HG02610 (cell line): ENCODE data around the gene TRPM3.

Source experiments
- ATAC-seq: cut with Tn5 transposase; IDR thresholded peaks from one replicate; pipeline ENCODE4 v1.9.1; 2021; ENCODE audit warnings: mild to moderate bottlenecking, moderate library complexity; ENCODE audit not compliant: unreplicated experiment

The TRPM3 gene

GRCh38 chr9:71105192-71105591, 16.2 kb downstream of the TRPM3 start:
- no peak for ATAC-seq

- no peak for ATAC-seq
Observed at GRCh38 chr9:71098801-71099200, 22.6 kb downstream of the TRPM3 start.

GRCh38 chr9:71097671-71098070, 23.8 kb downstream of the TRPM3 start:
- no peak for ATAC-seq

GRCh38 chr9:71096421-71097108, 24.9 kb downstream of the TRPM3 start:
- ATAC-seq: no peak

DNA sequence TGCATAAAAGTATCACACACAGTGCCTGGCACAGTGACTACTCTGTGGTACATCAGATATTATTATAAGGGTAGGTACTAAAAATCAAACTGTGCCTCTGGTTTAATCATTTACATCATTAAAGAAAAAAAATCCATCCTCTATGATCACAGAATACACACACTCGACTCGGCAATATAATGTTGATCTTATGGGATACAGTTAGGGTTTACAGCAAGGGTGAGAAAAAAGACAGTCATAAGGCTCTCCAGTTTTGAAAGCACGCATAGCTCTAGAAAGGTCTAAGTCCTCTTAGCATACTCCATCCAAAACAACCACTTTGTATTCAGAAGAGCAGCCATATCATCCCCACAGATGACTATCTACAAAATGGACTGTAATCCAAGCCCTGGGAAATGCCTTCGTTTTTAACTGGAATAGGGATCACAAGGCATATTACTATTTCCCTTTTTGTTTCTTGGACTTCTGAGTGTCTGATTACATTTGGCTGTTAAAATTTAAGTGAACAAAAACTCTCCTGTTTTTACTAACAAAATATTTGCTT, 26.6 kb downstream of the TRPM3 start:
- ATAC-seq: no peak

- ATAC-seq: no peak
Observed at GRCh38 chr9:71090896-71091295, 30.5 kb downstream of the TRPM3 start.

GRCh38 chr9:71079451-71079850, 42.0 kb downstream of the TRPM3 start:
- ATAC-seq: no peak

GRCh38 chr9:71076096-71076495, 45.3 kb downstream of the TRPM3 start:
- ATAC-seq: no peak

- no peak for ATAC-seq
Observed at GRCh38 chr9:71073494-71073893, 47.9 kb downstream of the TRPM3 start.

DNA sequence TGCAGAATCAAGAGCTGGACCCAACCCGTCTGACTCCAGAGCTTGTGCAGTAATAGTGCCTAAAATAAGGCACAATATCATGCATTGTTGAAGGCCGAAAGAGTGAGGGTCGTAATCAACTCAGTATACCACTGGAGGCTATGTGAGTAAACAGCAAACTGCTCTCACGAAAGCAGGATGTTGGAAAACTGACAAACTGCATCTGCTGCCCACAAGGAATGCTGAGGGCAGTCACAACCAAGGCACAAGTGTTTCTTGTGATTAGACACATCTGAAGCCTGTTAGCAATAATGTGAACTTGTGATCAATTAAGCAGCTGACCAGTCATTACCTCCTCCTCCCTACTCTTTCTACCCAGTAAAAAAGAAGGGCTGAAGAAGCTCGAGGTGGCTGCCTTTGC, 48.8 kb downstream of the TRPM3 start:
- ATAC-seq: no peak

DNA sequence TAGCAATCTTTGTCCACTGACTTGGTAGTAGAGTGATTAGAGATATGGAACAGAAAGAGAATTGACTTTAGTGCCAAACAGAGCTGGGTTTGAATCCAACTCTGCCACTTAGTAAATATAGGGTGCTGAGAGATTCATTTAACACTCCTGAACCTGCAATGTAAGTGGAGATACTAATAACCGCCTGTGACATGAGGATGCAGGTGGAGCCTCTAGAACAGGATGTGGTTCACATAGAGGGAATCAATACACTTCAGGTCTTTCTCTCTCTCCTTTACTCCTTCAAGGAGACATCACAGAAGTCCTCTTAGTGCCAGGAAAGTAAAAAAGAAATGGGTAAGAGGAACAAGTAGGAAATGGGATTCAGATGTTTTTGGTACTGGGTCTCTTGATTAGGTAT, 49.8 kb downstream of the TRPM3 start:
- ATAC-seq: no peak

DNA sequence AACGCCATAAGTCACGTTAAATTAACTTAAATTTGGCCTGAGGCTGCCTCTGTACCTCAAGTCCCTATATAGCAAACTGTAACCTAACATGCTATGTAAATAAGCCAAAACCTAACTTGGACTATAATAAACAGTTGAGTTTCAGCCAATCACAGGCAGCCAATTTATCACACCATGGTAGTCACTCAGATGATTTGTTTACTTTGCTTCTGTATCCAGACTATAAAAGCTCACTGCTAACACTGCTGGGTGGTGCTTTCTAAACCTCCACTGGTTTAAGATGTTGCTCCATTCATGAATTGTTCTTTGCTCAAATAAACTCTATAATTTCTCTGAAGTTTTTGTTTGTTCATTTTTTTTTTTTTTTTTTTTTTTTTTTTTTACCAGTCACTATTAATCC, 62.8 kb downstream of the TRPM3 start:
- no peak for ATAC-seq

- ATAC-seq: no peak
Observed at GRCh38 chr9:71052287-71052686, 69.1 kb downstream of the TRPM3 start.

DNA sequence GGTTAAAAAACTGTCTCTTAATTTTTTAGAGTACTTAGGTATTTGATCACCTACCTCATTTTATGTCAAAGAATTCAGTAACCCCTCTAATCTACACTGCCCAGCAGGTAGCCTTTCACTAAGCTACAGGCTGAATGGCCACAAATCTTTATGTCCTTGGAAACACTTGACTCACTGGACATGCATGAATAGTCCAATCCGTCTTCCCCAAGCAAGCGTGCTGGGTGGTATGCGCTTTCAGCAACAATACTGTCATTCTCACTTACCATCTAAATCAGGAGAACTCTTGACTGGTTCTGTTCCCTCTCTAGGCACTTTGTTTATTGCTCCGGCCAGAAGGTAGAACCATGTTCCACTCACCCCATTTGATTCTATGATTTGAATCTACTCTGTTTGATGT, 73.1 kb downstream of the TRPM3 start:
- ATAC-seq: no peak

GRCh38 chr9:71042448-71042990, 78.9 kb downstream of the TRPM3 start:
- no peak for ATAC-seq

DNA sequence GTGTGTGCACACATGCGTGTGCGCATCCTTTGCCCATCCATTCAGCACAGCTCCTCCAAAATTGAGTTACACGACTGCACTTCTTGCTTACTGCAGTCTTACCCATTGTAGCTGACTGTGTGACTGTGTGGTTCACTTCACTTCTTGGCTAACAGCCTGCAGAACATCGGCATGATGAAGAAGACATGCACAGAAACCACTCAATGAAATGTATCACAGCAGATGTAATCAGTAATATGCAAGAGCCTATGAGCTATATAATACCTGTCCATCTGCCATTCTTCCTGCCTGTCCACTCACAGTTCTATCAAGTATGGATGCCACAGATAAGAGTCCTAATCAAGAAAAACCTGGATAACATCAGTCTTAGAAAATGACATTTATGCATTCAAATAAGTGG, 83.9 kb downstream of the TRPM3 start:
- no peak for ATAC-seq

DNA sequence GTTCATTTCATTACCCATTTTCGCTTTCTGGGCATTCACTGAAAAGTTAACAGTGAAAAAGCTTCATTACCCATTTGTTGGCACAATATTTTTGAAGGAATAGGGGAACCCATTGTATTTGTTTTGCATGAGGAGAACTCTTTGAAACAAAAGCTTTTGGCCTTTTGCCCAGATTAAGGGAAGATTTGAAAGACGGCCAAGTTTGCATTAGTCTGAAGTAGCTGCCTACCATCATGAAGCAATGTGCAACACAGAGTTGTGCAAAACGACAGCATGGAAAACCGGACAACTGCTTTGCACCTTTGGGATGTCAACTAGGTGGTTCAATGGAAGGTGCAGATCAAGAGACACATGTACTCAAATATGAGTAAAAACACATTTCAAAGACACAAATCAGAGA, 84.9 kb downstream of the TRPM3 start:
- ATAC-seq: no peak

DNA sequence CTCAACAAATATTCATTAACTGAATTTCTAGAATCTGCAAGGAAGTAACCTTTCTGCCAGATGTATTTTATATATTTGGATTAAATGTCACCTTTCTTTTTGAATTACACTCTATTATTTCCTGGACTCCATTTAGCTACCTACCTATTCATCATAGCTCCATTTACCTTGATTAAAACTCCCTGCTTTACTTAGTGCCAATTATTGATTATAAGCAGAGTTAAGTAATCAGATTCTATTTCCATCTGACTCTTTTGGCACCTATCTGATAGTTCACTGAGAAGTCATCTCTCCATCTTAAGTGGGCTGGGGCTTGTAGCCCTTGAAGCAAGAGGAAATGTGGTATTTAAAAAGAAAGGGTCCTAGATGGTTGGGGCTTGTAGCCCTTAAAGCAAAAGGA, 88.6 kb downstream of the TRPM3 start:
- no peak for ATAC-seq

DNA sequence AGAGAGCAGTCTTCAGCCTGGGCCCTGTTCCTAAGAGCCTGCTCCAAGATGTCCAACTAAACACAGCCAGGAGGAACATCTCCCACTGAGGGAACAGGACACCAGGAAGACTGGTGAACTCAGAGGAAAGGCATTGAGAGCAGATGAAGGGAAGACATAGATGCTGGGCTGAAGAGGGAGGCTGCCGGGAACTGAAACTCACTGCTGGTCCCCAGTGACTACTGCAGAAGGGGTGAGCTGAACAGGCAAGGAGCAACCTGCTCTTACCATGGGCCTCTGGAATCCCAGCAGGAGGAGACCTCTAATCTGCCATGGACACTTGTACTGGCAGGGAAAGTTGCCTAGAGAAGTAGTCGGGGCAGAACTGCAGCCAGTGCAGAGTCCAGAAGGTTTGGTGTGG, 95.7 kb downstream of the TRPM3 start:
- no peak for ATAC-seq

- ATAC-seq: no peak
Observed at GRCh38 chr9:71025201-71025600, 96.2 kb downstream of the TRPM3 start.

DNA sequence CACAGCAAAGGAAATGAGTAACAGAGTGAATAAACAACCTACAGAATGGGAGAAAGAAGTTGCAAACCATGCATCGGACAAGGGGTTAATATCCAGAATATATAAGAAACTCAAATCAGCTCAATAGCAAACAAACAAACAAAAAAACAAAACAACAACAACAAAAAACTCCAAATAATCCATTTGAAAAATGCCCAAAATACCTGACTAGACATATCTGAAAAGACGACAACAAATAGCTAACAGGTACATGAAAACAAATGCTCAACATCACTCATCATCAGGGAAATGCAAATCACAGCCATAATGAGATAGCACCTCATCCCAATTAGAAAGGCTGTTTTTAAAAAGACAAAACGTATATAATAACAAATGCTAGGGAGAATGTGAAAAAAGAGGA, 111.2 kb downstream of the TRPM3 start:
- no peak for ATAC-seq

DNA sequence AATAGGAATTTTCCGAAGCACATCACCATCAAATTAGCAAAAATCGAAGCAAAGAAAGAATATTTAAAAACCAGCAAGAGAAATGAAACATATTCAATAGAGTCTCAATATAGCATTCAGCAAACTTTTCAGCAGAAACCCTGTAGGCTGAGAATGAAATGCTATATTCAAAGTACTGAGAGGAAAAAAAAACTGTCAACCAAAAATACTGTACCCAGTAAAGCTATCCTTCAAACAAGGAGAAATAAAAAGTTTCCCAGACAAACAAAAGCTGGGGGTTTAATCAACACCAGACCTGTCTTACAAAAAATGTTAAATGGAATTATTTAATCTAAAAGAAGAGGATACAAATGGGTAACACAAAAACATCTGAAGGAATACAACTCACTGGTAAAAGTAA, 116.0 kb downstream of the TRPM3 start:
- no peak for ATAC-seq

GRCh38 chr9:71004196-71004595, 117.2 kb downstream of the TRPM3 start:
- no peak for ATAC-seq
